COLO829 (cell line): ENCODE data around the gene RPS6KA2.
A peak's percentile ranks its signal among the peaks of the same experiment; 100 is the strongest.

Source experiments
- DNase-seq: peaks from one replicate; pipeline ENCODE4 v3.0.0; 2012; ENCODE audit warnings: low spot score

RPS6KA2 gene

DNA sequence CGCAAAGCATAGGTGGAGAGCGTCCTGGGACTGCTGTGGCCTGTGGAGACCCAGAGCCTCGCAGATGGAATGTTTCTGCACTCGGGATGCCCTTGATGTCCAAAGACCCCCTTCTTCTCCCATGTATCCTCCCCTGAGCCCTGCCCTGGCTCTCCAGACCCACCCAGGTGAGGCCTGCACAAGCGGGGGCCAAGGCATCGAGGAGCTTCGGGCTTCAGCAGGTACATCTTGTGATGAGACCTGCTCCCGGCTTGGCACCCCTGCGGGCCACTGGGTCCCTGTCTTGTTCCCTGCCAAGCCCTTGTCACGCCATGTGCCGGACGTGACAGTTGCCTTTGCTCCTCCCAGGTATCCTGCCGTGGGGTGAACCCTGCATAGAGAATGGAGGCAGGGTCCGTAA is 125.8 kb downstream of the RPS6KA2 start:
- DNase-seq = no peak

GRCh38 chr6:166500246-166500645 is 126.8 kb downstream of the RPS6KA2 start:
- DNase-seq = no peak

GRCh38 chr6:166499350-166500163 is 127.5 kb downstream of the RPS6KA2 start:
- no peak for DNase-seq

DNA sequence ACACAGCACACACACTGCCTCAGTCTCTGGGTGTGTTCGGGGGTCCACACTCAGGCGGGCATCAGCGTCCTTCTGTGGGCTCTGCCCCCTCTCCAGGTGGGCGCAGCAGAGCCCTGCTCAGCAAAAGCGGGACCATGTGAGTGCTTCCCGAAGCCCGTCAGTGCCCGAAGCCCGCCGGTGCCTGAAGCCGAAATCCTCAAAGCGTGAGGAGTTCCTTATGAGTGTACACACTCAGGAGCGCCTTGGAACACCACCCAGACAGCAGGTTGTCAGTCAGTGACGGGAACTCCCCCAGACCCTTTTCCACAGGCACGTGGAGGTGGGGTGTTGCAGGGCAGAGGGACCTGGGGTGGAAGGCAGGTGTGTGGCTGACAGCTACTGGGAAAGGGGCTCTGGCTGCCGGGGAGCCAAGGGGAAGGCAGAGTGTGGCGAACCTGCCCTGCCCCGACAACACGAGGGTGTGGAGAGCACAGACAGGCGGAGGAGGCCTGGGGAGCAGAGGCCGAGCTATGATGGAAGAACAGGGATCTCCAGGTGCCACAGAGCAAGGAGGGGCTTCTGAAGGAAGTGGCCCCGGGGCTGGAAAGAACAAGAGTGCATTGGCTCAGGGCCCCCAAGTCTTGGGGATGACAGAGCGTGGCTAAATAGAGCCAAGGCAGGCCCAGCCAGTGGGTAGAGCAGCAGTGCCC is 128.2 kb downstream of the RPS6KA2 start:
- DNase-seq = no peak

DNA sequence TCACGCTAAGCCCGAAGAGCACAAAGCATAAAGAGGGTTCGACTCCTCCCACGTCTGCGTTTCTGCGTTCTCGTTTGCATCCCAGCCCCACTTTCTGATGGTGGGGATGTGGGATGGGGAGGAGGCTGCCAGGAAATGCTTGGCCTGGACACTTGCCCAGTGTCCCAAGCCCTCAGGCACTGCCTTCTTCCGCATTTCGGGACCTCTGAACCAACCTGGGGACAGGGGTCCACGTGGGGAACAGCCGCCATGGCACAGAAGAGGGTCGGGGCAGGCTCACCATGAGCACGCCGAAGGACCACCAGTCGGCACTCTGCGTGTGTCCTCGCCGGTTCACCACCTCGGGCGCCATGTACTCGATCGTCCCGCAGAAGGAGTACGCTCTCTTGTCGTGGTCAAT is 128.8 kb downstream of the RPS6KA2 start:
- DNase-seq = no peak

GRCh38 chr6:166497087-166497899 is 129.8 kb downstream of the RPS6KA2 start:
- DNase-seq = no peak

DNA sequence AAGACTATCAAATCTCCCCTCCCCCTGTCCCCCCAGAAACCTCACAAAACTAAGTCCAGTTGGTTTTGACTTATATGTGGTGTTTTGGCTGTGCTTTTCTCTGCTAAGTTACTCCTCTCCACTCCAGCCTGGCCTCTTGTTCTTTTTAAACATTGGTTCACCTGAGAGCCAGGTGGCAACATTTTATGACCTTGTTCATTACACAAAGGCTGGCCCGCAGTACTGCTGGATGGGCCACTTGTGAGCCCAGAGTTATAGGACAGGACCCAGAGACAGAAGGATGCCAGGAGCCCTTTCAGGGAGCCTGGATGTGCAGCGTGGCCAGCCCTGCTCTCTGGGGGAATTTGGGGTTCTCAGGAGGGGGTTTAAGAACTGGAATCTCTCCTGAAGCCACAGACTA is 130.6 kb downstream of the RPS6KA2 start:
- DNase-seq = no peak

DNA sequence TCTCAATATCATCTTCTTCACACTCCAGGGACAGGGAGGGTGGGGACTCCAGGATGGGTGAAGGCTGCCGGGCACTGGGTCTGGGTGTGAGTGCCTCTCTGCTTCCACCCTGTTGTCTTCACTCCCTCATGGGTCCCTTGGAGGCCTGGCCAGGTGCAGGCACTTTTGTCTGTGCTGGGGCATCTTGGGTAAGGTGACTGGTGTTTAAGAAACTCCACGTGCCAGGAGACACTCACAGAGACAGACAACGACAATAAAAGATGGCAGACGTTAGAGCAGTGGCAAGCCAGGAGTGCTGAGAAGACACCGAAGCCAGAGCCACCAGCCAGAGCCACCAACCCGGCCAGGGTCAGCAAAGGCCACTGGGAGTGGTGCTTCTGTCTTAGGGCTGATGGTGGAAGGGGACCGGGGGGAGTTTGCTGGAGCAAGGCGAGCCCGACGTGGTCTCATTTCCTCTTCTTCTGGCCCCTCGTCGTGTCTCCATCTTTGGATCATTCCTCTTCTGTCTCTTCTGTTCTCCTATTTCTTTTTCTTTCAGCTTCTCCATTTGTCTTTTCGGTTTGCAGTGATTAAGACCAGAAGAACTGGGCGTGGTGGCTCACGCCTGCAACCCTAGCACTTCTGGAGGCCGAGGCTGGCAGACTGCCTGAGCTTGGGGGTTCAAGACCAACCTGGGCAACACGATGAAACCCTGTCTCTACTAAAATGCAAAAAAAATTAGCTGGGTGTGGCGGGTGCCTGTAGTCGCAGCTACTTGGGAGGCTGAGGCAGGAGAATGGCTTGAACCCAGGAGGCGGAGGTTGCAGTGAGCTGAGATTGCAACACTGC is 131.3 kb downstream of the RPS6KA2 start:
- no peak for DNase-seq

DNA sequence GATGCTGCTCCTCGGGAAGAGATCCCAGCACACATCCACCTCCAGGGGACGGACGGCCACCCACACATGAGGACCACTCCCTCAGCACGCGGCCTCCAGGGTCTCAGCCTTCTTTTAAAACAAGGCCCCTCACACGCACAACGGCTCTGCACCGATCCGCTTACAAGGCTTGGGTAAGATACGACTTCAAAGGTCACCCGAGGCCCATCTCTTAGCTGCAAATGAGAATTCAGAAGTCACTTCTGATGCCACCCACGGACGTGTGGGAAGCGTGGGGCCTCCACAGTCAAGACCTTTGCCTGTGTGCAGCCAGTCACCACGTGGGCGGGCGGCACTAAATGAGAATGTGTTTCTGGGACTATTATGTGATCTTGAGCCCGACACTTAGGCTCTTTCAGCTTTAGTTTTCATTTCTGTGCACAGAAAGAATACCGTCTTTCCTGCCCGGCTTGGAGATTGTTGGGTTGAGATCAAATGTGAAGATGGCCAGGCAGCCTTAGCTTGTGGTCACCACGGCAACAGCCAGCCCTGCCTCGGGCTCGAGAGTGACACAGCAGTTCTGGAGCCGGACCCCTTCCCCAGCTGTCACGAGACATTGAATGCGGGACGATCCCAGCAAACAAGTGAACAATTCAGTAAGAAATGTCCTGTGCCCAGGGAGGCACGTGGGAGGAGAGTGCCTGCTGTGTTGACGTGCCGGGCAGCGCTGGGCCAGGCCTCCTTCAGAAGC is 132.1 kb downstream of the RPS6KA2 start:
- peak; percentile 12 for DNase-seq

- no peak for DNase-seq
Measured at GRCh38 chr6:166494101-166494441, 133.0 kb downstream of the RPS6KA2 start.

DNA sequence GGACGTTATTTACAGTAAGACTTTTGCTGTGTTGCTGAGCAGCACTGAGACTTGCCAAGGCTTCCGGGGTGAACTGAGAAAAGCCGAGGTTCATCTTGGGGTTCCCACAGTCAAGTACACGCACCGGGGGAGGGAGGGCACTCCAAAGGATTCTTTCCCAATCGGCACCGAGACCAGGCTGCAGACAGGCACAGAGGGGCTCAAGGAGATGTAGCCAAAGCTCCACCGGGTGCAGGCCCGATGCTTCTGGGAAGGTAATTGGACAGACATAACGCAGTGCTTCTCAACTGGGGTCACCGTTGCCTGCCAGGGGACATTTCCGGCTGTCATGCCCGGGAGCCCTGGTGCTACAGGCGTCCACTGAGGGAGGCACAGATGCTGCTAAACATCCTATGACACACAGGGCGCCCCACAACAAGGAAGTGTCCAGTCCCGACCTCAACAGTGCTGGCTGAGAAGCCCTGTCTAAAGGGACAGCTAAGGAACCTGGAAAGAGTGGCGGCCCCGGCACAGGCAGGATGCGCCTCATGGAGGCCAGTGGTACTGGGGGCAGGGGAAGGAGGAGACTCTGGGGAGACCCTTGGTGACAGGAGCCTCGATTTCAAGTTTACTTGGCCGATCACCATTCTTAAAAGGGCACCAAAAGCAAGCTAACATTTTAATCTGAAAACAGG is 133.5 kb downstream of the RPS6KA2 start:
- no peak for DNase-seq

- DNase-seq = no peak
Measured at GRCh38 chr6:166492092-166492741, 134.8 kb downstream of the RPS6KA2 start.

DNA sequence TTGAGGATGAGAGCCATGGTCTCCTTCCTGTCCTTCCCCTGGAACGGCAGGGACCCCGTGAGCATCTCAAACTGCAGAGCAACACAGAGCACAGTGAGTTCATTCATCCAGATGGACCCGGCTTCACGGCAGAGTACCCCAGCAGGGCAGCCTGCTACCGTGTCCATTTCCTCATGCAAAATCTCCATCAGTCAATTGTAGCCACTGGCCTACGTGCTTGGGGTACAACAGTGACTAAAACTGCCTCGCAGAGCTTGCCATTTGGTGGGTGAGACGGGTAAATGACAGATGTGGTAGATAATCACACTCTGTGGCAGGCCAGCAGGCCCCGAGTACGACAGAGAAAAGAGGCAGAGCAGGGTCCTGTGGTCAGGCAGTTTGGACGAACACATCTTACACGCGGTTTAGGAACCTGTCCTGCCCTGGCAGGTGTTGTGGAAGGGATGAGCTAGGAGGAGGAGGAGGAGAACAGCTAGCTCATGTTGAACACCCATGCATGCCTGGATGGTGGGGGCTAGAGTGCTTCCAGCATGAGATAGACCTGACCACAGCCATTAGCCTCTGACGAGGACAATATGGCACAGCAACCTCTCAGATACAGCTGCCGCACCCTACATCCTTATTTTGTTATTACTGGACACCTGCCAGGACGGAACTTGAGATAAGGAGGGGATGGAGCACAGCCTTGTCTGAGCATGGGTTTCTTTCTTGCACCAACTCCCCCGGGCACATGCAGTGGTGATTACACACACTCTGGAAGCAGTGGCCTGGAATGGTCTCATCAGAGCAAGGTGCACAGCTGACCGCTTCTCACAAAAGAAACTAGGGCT is 136.2 kb downstream of the RPS6KA2 start:
- no peak for DNase-seq

DNA sequence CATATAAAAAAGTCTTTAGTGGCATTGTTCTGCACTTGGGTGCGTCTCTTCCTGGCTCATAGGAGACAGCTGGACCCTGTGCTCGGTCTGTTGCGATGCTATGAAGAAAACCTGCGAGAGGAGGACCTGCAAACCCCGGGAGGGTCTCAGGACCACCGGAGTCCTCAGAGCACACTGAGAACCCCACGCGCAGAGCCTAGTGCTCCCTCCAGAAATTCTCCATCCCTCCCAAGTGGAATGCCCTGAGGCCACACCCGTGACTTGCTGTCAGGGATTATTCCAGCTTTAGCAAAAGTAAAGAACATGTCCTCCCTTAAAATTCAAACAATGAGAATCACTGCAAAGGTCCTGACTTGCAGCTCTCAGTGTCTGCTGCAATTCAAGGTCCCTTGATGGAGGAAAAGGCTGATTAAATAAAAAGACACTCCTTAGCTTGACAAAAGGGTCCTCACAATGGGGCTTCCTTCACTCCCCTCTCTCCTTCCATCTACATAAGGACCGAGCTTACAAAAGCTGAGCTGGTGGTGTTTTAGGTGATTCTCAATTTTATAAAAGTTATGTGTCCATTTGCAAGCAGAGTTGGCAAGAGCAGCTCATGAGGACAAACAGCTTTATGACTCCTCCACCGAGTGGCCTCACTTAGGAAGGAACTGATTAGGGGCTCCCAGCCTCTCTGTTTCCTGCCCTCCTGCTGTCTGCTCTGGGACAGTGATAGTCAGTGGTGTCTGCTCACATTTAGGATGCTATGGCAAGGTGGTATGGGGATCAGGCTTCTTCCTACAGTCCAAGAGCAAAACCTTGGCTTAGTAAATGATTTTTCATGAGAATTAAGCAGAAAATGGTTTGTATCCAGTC is 137.5 kb downstream of the RPS6KA2 start:
- DNase-seq = no peak

- no peak for DNase-seq
Measured at GRCh38 chr6:166488701-166489100, 138.3 kb downstream of the RPS6KA2 start.

- no peak for DNase-seq
Measured at GRCh38 chr6:166488076-166488685, 138.9 kb downstream of the RPS6KA2 start.

- DNase-seq = no peak
Measured at GRCh38 chr6:166487148-166487547, 139.9 kb downstream of the RPS6KA2 start.

- DNase-seq = no peak
Measured at GRCh38 chr6:166486536-166486880, 140.5 kb downstream of the RPS6KA2 start.
